HG02885 (cell line): Measurements from ENCODE around the gene UBXN11.

Experiments used
- ATAC-seq: cut with Tn5 transposase; IDR thresholded peaks from one replicate; pipeline ENCODE4 v1.9.1; 2021; ENCODE audit warnings: mild to moderate bottlenecking; ENCODE audit not compliant: unreplicated experiment, poor library complexity

UBXN11 gene

GRCh38 chr1:26288311-26288941, 18.0 kb downstream of the UBXN11 start:
- ATAC-seq: no peak

GRCh38 chr1:26287811-26288210, 18.6 kb downstream of the UBXN11 start:
- ATAC-seq: no peak

DNA sequence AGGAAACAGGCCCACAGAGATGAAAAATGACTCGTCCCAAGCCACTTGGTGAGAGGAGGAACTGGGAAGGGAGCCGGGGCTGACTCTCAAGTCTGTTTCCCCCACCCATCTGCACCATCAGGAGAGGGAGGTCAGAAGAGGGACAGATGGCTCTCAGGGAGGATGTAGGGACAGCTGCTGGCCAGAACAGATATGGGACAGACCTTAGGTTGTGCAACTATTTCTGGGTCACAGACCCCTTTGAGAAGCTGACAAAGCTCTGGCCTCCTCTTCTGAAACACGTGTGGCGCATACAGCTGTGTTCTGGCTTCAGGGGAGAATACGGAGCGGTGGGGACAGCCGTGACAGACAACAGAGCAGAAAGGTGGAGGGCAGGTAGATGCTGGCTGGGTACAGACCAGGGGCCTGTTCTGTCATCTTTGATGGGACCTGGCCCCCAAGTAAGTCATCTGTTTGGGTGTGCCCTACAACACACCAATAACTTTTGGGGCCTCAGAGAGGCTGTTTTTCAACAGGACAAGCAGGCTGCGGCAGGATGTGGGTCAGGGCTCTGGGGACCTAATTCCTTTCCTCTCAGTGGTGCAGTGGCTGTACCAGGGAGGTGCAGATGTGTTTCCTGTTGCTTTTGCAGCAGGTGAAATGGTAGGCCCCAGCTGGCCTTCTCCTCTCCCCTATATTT, 19.3 kb downstream of the UBXN11 start:
- no peak for ATAC-seq

DNA sequence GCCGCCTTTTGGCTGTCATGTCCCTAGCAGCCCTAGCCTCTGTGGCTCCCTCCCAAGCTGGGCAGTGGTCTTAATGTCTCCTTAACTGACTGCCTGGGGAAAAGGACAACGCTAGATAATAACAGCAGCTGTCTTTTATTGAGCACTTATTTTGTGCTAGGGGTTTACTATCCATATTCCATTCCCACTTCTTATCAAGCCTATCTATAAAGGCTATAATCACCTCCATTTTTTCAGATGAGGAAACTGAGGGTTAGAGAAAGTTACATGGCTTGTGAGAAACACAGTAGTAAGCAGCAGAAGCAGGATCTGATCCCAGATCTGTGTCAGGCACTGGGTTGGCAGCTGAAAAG, 20.4 kb downstream of the UBXN11 start:
- no peak for ATAC-seq

GRCh38 chr1:26285366-26286063, 20.9 kb downstream of the UBXN11 start:
- no peak for ATAC-seq

DNA sequence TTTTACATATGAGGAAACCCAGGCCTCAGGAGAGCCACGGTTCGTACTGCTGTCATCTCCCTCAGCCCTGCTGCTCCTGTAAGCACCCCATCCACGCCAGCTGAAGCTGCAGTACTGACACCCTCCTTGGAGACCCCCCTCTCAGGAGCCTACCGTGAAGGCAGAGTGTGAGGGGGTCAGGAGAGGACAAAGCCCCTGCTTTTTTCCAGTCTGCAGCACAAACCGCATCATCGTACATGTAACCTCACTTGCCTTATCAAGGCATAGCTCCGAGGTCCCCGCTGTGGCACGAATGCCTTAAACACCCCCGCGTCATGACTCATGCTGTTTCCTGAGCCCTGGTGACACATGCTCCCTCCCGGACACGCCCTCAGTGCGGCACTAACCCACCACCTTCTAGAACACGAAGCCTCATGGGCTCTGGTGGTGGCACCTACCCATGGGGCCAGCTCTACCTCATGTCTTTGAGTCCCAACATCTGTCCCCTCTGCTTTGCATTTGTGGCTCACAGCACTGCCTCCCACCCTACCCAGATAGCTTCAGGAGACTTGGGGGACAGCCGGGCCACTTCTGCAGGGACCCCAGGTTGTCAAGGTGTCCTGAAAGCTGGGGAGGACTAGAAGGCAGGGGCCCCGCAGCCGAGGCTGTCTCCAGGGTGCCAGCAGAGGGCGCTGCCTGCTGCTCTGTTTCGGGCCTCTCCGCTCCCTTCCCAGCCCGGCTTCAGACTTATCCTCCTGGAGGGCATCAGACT, 21.7 kb downstream of the UBXN11 start:
- ATAC-seq: peak; percentile 33

DNA sequence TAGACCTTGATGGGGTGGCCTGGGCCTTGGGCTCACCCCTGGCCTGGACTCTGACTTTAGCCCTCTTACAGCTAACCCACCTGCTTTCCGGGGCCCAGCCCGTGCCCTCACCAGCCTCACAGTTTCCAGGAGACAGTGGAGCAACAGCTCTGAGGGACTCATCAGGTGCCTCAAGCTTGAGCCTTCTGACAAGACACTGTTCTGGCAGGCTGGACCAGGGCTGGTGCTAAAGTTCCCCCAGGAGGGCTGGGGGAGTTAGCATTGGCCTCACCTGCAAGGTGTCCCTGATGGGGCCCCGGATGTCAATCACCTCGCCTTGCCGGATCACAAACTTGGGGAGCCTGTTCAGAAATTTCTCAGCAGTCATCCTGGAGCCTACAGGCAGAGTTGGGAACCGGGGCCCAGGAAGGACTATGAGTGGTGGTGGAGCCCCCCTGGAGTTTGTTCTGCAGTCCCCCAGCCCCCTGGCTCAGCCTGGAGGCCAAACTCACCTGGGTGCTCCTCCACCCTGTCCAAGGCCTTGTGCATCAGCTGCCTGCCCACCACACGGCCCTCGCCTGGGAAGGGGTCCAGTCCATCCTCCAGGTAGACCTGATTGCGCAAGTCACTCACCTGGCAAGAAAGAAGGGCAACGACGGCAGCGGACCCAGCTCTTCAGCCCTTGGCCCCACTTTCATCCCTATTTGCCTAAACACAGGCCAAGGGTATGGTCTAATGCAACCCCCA, 22.4 kb downstream of the UBXN11 start:
- ATAC-seq: no peak

DNA sequence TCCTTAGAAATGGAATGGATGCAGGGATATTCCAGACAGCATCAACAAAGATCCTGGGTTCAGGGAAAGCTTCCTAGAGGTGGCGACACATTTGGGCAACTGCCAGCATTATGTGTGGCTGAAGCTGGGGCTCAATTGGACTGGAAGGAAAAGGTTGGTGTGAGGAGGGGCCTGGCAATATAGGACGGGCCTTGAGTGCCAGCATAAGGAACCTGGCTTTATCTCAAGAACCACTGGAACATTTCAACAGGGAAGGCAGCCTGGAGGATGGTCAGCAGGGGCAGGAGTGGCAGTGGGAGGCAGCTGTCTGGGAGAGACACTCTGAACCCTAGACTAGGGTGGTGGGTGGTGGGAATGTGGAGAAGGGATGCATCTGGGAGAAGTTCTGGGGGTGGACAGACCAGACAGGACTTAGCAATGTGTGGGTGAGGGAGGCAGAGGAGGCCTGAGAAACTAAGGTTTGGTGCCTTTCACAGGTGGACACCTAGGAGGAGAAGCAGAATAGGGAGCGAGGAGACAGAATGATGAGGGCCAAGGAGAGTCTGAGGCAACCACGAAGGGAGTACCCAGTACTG, 23.1 kb downstream of the UBXN11 start:
- no peak for ATAC-seq

DNA sequence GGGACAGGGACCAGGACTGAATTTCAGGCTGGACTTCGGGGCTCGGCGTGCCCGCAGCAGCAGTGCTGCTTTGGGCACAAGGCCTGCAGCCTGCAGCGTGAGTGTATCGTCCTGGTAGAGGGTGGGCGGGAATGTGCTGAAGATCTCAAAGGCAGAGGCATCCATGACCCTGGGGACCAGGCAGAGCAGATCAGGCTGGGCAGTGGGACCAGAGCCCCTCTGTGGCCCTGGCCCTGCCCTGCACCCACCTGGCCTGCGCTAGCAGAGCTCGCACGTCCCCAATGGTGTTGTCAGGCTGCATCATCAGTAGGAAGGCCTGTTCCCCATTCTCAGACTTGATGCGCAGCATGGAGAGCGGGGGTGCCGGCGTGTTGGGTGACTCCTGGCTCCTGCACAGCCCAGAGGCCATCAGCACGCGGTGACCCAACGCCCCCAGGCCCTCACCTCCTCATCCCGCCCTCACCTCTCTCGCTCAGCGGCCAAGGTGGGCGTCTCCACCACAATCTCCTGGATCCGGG, 24.0 kb downstream of the UBXN11 start:
- no peak for ATAC-seq

DNA sequence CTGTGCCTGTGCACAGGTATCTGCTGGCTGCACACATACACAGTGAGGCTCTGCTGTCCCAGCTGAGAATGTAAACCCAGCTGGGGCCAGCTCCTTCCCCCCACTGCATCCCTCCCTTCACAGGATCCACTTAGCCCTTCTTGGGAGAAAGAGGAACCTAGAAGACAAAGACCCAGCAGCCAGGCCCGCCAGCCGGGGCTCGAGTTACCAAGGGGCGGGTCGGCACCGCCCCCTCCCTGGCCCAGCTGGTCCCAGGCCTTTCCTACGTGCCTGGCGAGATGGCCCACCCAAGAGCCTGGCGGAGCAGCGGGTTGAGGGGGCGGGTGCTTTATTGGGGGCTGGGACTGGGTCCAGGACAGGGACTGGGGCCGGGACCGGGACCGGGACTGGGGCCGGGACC, 24.5 kb downstream of the UBXN11 start:
- no peak for ATAC-seq

- ATAC-seq: no peak
Observed at GRCh38 chr1:26281091-26281958, 25.1 kb downstream of the UBXN11 start.

- ATAC-seq: no peak
Observed at GRCh38 chr1:26280333-26281042, 25.9 kb downstream of the UBXN11 start.

GRCh38 chr1:26279456-26280332, 26.7 kb downstream of the UBXN11 start, which contains the start of gene SH3BGRL3:
TSS of gene SH3BGRL3 (plus strand) at chr1:26280086. CDS start at chr1:26280156, 70 bp downstream.
- ATAC-seq: peak; percentile 70

DNA sequence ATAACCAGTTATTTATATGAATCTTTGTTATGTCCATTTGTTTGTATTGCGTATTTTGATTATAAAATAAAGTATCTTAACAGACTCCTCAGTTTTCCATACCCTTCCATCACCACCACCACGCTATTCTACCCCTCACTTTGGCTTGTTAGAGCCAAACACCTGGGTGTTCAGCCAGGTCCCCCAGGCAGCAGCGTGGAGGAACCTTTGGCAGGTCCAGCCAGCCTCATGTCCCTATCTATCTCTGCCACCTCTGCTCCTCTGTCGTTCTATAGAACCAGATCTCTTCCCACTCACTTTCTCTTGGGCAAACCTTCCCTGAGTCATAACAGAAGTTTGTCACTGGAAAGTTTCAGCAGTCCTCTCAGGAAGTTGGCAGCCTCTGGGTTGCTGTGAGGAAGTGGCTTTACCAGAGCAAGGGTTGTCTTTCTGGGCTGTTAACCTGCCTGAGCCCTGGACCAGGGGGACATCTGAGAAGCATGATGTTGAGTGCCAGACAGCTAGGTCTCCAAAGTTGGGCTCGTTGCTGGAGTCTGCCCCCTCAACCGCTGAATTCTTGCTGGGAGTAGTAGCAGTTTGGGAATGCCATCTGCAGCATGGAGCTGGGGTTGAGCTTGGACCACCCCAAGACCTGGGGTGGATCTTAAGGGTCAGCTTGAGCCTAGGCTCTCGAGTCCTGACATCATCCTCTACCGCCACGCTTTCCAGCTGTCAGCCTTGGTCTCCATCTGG, 27.5 kb downstream of the UBXN11 start:
- ATAC-seq: no peak

- ATAC-seq: no peak
Observed at GRCh38 chr1:26278303-26278702, 28.1 kb downstream of the UBXN11 start.

GRCh38 chr1:26277719-26278118, 28.7 kb downstream of the UBXN11 start:
- no peak for ATAC-seq

DNA sequence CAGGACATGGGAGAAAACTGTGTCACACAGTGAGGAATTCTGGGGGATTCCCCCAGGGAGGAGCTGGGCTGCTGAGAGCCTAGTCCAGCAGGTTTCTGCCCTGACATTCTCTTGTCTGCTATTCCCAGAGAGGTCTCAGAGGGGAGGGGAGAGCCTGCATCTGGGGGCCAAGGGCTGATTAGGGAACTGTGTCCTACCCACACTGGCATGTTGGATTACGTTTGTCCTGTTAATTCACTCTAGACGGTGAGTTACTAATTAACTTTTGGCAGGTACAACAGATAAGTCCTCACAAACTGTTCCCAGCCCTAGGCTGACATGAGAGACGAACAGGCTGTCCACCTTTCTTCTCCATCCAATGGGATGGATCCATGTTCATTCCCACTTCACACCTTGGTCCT, 29.2 kb downstream of the UBXN11 start:
- no peak for ATAC-seq
